Astrocyte (in vitro differentiated cells and primary cell): ENCODE data around the gene CDON. TPM values are rescaled to one million over a fixed set of nuclear protein-coding genes. Genes with fewer than 3 reads are reported as not detected.

Experiments
- DNase-seq: peaks from one replicate; pipeline ENCODE4 v3.0.0-alpha.2; 2010; ENCODE audit warnings: low read depth
- FAIRE-seq: peaks from 2 replicates; lab custom pipeline; 2011; peaks lifted over from hg19 to GRCh38; lab: Jason Lieb, UNC
- H2AFZ ChIP-seq: 2 replicates; pipeline ENCODE4 v1.6.0; 2012; ENCODE audit warnings: low read depth, low read length, inconsistent platforms
- H3K27ac ChIP-seq: 2 replicates; pipeline ENCODE4 v1.5.1; 2011; ENCODE audit warnings: low read depth, low read length, inconsistent platforms
- H3K27me3 ChIP-seq: 2 replicates; pipeline ENCODE4 v1.6.0; 2011; ENCODE audit warnings: low read length, inconsistent platforms; ENCODE audit not compliant: insufficient read depth
- H3K36me3 ChIP-seq: 2 replicates; pipeline ENCODE4 v1.5.1; 2011; ENCODE audit warnings: low read length, inconsistent platforms; ENCODE audit not compliant: insufficient read depth
- H3K4me1 ChIP-seq: 2 replicates; pipeline ENCODE4 v1.5.1; 2011; ENCODE audit warnings: low read length, inconsistent platforms; ENCODE audit not compliant: insufficient read depth
- H3K4me2 ChIP-seq: 2 replicates; pipeline ENCODE4 v1.6.0; 2012; ENCODE audit warnings: low read length, inconsistent platforms
- H3K4me3 ChIP-seq: 2 replicates; pipeline ENCODE4 v1.5.1; 2011; ENCODE audit warnings: low read depth, mild to moderate bottlenecking, low read length, inconsistent platforms; ENCODE audit not compliant: insufficient read depth
- H3K79me2 ChIP-seq: 2 replicates; pipeline ENCODE4 v1.6.0; 2012; ENCODE audit warnings: mild to moderate bottlenecking, low read length, inconsistent platforms; ENCODE audit not compliant: insufficient read depth
- H3K9ac ChIP-seq: 2 replicates; pipeline ENCODE4 v1.6.0; 2012; ENCODE audit warnings: mild to moderate bottlenecking, low read length, inconsistent platforms
- H3K9me3 ChIP-seq: 2 replicates; pipeline ENCODE4 v1.5.1; 2012; ENCODE audit warnings: low read depth, mild to moderate bottlenecking, low read length, inconsistent platforms; ENCODE audit not compliant: insufficient read depth
- H4K20me1 ChIP-seq: 2 replicates; pipeline ENCODE4 v1.6.0; 2012; ENCODE audit warnings: low read length, inconsistent platforms; ENCODE audit not compliant: insufficient read depth
- H3K27ac Mint-ChIP-seq: one replicate; pipeline ENCODE4 v1.8.0; 2021; ENCODE audit warnings: mild to moderate bottlenecking, mixed read lengths; ENCODE audit not compliant: unreplicated experiment
- H3K27me3 Mint-ChIP-seq: one replicate; pipeline ENCODE4 v1.8.0; 2021; ENCODE audit warnings: low read depth, mixed read lengths; ENCODE audit not compliant: unreplicated experiment
- H3K36me3 Mint-ChIP-seq: one replicate; pipeline ENCODE4 v1.8.0; 2021; ENCODE audit warnings: low read depth, mixed read lengths; ENCODE audit not compliant: unreplicated experiment
- H3K4me1 Mint-ChIP-seq: one replicate; pipeline ENCODE4 v1.8.0; 2021; ENCODE audit warnings: low read depth, mixed read lengths; ENCODE audit not compliant: unreplicated experiment
- H3K4me3 Mint-ChIP-seq: one replicate; pipeline ENCODE4 v1.8.0; 2021; ENCODE audit warnings: mild to moderate bottlenecking, moderate library complexity, mixed read lengths; ENCODE audit not compliant: unreplicated experiment
- H3K9me3 Mint-ChIP-seq: one replicate; pipeline ENCODE4 v1.8.0; 2021; ENCODE audit warnings: mild to moderate bottlenecking, mixed read lengths; ENCODE audit not compliant: unreplicated experiment
- EZH2 ChIP-seq: IDR thresholded peaks from 2 replicates; pipeline ENCODE4 v1.6.1; 2012; ENCODE audit warnings: mild to moderate bottlenecking, low read length, inconsistent platforms; ENCODE audit not compliant: insufficient read depth
- total RNA-seq: library from RNA; stranded (reverse); gene quantifications from 2 replicates; pipeline ENCODE4 v1.2.1, GENCODE V29; 2021
- TF ChIP-seq, protein P1 (sequence below): IDR thresholded peaks from 2 replicates; pipeline ENCODE4 v1.5.1; 2011; ENCODE audit warnings: low read depth, mild to moderate bottlenecking, inconsistent platforms, low read length, moderate library complexity; ENCODE audit not compliant: insufficient read depth

Gene CDON
- total RNA-seq, 1 donor from 2014 or later: 15.5 TPM

DNA sequence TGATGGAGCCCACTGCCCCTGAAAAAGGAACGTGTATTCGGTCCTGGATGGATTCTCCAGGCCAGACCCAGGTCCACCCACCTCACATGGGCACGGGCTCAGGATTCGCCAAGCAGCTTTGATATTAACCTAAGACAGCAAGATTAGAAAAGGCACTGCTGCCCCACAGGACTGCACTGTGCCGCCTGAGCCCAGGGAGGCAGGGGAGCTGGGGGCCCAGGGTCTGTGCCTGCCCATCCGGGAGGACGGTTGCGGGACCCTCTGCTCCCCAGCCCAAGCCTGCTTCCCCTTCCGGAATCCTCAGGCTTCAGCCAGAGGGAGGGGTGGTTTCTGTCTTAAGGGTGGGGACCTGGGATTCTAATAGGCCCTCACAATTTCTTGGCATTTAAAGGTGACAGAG, 130.4 kb downstream of the CDON start:
- no peak overlapping the region for H3K4me3 Mint-ChIP-seq
- no peak overlapping the region for H3K27ac ChIP-seq
- no peaks in the 10 kb centered on the region for H3K36me3 ChIP-seq
- H3K27me3 Mint-ChIP-seq: peaks cover 34% of the 10 kb centered on the region
- DNase-seq: no peak
- H3K4me3 ChIP-seq: no peak overlapping the region
- H3K36me3 Mint-ChIP-seq: no peaks in the 10 kb centered on the region
- no peak overlapping the region for H3K27ac Mint-ChIP-seq
- no peaks in the 10 kb centered on the region for H3K9me3 ChIP-seq
- H3K4me1 ChIP-seq: no peaks in the 10 kb centered on the region
- TF ChIP-seq EZH2: no peak
- no peak overlapping the region for H3K9ac ChIP-seq
- FAIRE-seq: no peak
- peaks cover 2% of the 10 kb centered on the region for H3K4me1 Mint-ChIP-seq
- peaks cover 9% of the 10 kb centered on the region for H3K27me3 ChIP-seq
- no peak overlapping the region for H2AFZ ChIP-seq
- no peaks in the 10 kb centered on the region for H3K9me3 Mint-ChIP-seq
- H3K79me2 ChIP-seq: no peaks in the 10 kb centered on the region
- H3K4me2 ChIP-seq: no peak overlapping the region
- H4K20me1 ChIP-seq: no peaks in the 10 kb centered on the region

DNA sequence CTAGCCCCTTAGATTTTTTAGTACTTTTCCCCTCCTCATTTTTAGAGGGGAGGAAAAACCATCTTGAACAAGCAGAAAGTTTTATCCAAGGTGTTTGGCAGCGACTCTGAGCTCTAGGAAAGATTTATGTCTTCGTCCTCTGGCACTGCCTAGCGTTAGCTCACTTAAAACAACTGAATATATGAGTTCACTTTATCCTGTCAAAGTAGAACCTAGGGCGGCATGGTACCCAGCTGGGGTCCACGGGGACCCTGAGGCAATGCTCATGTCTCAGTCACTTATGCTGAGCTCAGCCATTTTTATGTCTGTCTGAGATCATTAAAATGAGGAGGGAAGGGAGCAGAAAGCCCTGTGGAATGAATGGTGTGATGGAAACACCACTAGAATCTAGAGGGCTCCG, 131.0 kb downstream of the CDON start:
- peaks cover 2% of the 10 kb centered on the region for H3K4me1 Mint-ChIP-seq
- H3K9ac ChIP-seq: no peak overlapping the region
- no peaks in the 10 kb centered on the region for H3K79me2 ChIP-seq
- no peak overlapping the region for H3K27ac Mint-ChIP-seq
- no peaks in the 10 kb centered on the region for H3K9me3 Mint-ChIP-seq
- H2AFZ ChIP-seq: no peak overlapping the region
- H3K27me3 Mint-ChIP-seq: peaks cover 39% of the 10 kb centered on the region
- no peaks in the 10 kb centered on the region for H3K4me1 ChIP-seq
- H3K27me3 ChIP-seq: peaks cover 11% of the 10 kb centered on the region
- H3K9me3 ChIP-seq: no peaks in the 10 kb centered on the region
- H3K27ac ChIP-seq: no peak overlapping the region
- no peak overlapping the region for H3K4me2 ChIP-seq
- no peak overlapping the region for H3K4me3 Mint-ChIP-seq
- DNase-seq (no peak), FAIRE-seq (no peak)
- H3K36me3 Mint-ChIP-seq: no peaks in the 10 kb centered on the region
- H3K4me3 ChIP-seq: no peak overlapping the region
- no peaks in the 10 kb centered on the region for H3K36me3 ChIP-seq
- no peaks in the 10 kb centered on the region for H4K20me1 ChIP-seq
- TF ChIP-seq, protein P1, sequence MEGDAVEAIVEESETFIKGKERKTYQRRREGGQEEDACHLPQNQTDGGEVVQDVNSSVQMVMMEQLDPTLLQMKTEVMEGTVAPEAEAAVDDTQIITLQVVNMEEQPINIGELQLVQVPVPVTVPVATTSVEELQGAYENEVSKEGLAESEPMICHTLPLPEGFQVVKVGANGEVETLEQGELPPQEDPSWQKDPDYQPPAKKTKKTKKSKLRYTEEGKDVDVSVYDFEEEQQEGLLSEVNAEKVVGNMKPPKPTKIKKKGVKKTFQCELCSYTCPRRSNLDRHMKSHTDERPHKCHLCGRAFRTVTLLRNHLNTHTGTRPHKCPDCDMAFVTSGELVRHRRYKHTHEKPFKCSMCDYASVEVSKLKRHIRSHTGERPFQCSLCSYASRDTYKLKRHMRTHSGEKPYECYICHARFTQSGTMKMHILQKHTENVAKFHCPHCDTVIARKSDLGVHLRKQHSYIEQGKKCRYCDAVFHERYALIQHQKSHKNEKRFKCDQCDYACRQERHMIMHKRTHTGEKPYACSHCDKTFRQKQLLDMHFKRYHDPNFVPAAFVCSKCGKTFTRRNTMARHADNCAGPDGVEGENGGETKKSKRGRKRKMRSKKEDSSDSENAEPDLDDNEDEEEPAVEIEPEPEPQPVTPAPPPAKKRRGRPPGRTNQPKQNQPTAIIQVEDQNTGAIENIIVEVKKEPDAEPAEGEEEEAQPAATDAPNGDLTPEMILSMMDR: no peak
- no peak for TF ChIP-seq EZH2

DNA sequence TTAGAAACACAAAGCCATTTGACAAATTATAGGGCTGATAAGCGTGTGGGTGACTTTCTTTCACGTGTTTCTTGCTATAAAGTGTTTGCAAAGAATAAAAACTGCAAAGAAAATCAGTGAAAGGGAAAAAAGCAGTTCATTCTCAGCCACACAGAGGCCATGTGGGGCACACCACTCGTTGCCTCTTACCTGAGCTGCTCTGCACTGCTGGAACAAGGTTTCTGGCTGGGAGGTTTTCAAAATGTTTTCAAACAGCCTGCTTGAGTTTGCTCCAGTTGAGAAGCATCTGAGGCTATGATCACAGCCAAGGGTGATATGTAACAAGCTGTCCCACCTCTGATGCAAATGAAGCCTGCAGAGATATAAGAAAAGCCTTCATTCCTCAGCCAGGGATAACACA, 131.6 kb downstream of the CDON start:
- Histone ChIP-seq H3K9me3 (no peaks in the 10 kb centered on the region), H3K27ac (no peak overlapping the region), H4K20me1 (no peaks in the 10 kb centered on the region), H3K4me1 (no peaks in the 10 kb centered on the region), H3K4me2 (no peak overlapping the region), H3K4me3 (no peak overlapping the region), H3K79me2 (no peaks in the 10 kb centered on the region), H3K27me3 (peaks cover 11% of the 10 kb centered on the region), H3K9ac (no peak overlapping the region), H3K36me3 (no peaks in the 10 kb centered on the region), H2AFZ (no peak overlapping the region)
- no peaks in the 10 kb centered on the region for H3K36me3 Mint-ChIP-seq
- no peak for FAIRE-seq
- peaks cover 43% of the 10 kb centered on the region for H3K27me3 Mint-ChIP-seq
- H3K4me3 Mint-ChIP-seq: no peak overlapping the region
- no peak for DNase-seq
- H3K27ac Mint-ChIP-seq: no peak overlapping the region
- TF ChIP-seq, protein P1: no peak
- TF ChIP-seq EZH2: no peak
- H3K9me3 Mint-ChIP-seq: no peaks in the 10 kb centered on the region
- H3K4me1 Mint-ChIP-seq: peaks cover 2% of the 10 kb centered on the region
